SK-N-SH (cell line): Measurements from ENCODE around the gene ATXN2. TPM values are rescaled to one million over a fixed set of nuclear protein-coding genes. Genes with fewer than 3 reads are reported as not detected.

Source experiments
- CTCF ChIA-PET: fragments of 300-600, 350-600 bp; formaldehyde crosslinking; extraction: SDS; loops from one replicate; lab custom pipeline; 2021; lab: Yijun Ruan, JAX
- POLR2A ChIA-PET: fragments of 350-600 bp; sonication (Branson Sonifier 250); formaldehyde crosslinking; extraction: SDS; loops from one replicate; lab custom pipeline; 2020; ENCODE audit warnings: antibody characterized with exemption, inconsistent platforms; lab: Yijun Ruan, JAX
- DNase-seq: peaks from one replicate; pipeline ENCODE4 v3.0.0; 2012
- H2AFZ ChIP-seq: fragments of 200-600 bp; sonication (generic); 2 replicates; pipeline ENCODE4 v1.8.1; 2016; ENCODE audit warnings: antibody characterized with exemption, mild to moderate bottlenecking, low read depth
- H3F3A ChIP-seq: fragments of 200-600 bp; sonication (generic); replicated peaks from 2 replicates; pipeline ENCODE3; 2016; ENCODE audit warnings: antibody characterized with exemption, mild to moderate bottlenecking; ENCODE audit not compliant: insufficient read depth
- H3K27ac ChIP-seq, 2 experiments: fragments of 200-500 bp in 1 of 2; fragments of 200-600 bp in 1 of 2; sonication (Bioruptor generic) in 1 of 2; sonication (generic), shearing (Covaris generic) in 1 of 2; 2 replicates each; pipeline versions ENCODE4 v1.5.1 to v1.6.1; 2014 to 2016; ENCODE audit warnings: low read depth in 2 of 2, inconsistent platforms in 1 of 2, low read length in 1 of 2, mild to moderate bottlenecking in 1 of 2, mixed read lengths in 1 of 2
- H3K27me3 ChIP-seq: fragments of 200-600 bp; sonication (generic), shearing (Covaris generic); 2 replicates; pipeline ENCODE4 v1.6.1; 2016; ENCODE audit warnings: mixed run types; ENCODE audit not compliant: insufficient read depth
- H3K36me3 ChIP-seq, 2 experiments: fragments of 200-500 bp in 1 of 2; fragments of 200-600 bp in 1 of 2; sonication (Bioruptor generic) in 1 of 2; sonication (generic) in 1 of 2; replicated peaks in 1 of 2; 2 replicates each; pipeline versions ENCODE3 to v1.5.1; 2014 to 2016; ENCODE audit warnings: low read length in 1 of 2, mild to moderate bottlenecking in 1 of 2; ENCODE audit not compliant: insufficient read depth in 2 of 2, control insufficient read depth in 1 of 2
- H3K4me1 ChIP-seq, 2 experiments: fragments of 200-500 bp in 1 of 2; fragments of 200-600 bp in 1 of 2; sonication (Bioruptor generic) in 1 of 2; sonication (generic), shearing (Covaris generic) in 1 of 2; 2 replicates each; pipeline versions ENCODE4 v1.5.1 to v1.6.1; 2014 to 2016; ENCODE audit warnings: low read depth in 1 of 2, low read length in 1 of 2, mixed run types in 1 of 2; ENCODE audit not compliant: insufficient read depth in 2 of 2, control insufficient read depth in 1 of 2
- H3K4me2 ChIP-seq: fragments of 200-600 bp; sonication (generic), shearing (Covaris generic); 2 replicates; pipeline ENCODE4 v1.6.1; 2017; ENCODE audit warnings: mixed run types
- H3K4me3 ChIP-seq, 2 experiments: fragments of 200-500 bp in 1 of 2; fragments of 200-600 bp in 1 of 2; sonication (Bioruptor generic) in 1 of 2; sonication (generic), shearing (Covaris generic) in 1 of 2; 2 replicates each; pipeline versions ENCODE4 v1.5.1 to v1.8.1; 2014 to 2016; ENCODE audit warnings: low read depth in 2 of 2, inconsistent platforms in 1 of 2, low read length in 1 of 2, mild to moderate bottlenecking in 1 of 2, mixed read lengths in 1 of 2, moderate library complexity in 1 of 2
- H3K79me2 ChIP-seq: fragments of 200-600 bp; sonication (generic); 2 replicates; pipeline ENCODE4 v1.8.1; 2017; ENCODE audit warnings: mild to moderate bottlenecking; ENCODE audit not compliant: insufficient read depth
- H3K9ac ChIP-seq: fragments of 200-600 bp; sonication (generic); 2 replicates; pipeline ENCODE4 v1.6.1; 2017; ENCODE audit warnings: mixed run types
- H3K9me2 ChIP-seq: fragments of 200-600 bp; sonication (generic); 2 replicates; pipeline ENCODE4 v1.6.1; 2017; ENCODE audit warnings: mixed run types
- H3K9me3 ChIP-seq: fragments of 200-600 bp; sonication (generic); 2 replicates; pipeline ENCODE4 v1.6.1; 2017; ENCODE audit warnings: mixed run types, mild to moderate bottlenecking, moderate library complexity
- H4K20me1 ChIP-seq: fragments of 200-600 bp; sonication (generic); 2 replicates; pipeline ENCODE4 v1.6.1; 2017; ENCODE audit warnings: mild to moderate bottlenecking, mixed run types; ENCODE audit not compliant: insufficient read depth
- CHD2 ChIP-seq: fragments of 150-350 bp; IDR thresholded peaks from 2 replicates; pipeline ENCODE4 v1.6.1; 2018; ENCODE audit warnings: low read length; ENCODE audit not compliant: partially characterized antibody
- CTCF ChIP-seq: fragments of 200-600 bp; sonication (generic); IDR thresholded peaks from 2 replicates; pipeline ENCODE4 v1.6.1; 2017; ENCODE audit warnings: antibody characterized with exemption, mild to moderate bottlenecking, moderate library complexity
- ELF1 ChIP-seq: IDR thresholded peaks from 2 replicates; pipeline ENCODE4 v1.4.0; 2012
- EZH2phosphoT487 ChIP-seq: fragments of 200-600 bp; sonication (generic); IDR thresholded peaks from 2 replicates; pipeline ENCODE4 v1.6.1; 2017; ENCODE audit warnings: low read depth, mixed run types, mild to moderate bottlenecking, antibody characterized with exemption, moderate library complexity, borderline replicate concordance
- FOXJ3 ChIP-seq: sonication (generic); formaldehyde crosslinking; IDR thresholded peaks from 2 replicates; pipeline ENCODE4 v1.5.1; 2020; ENCODE audit warnings: mild to moderate bottlenecking, missing genetic modification reagents
- FOXM1 ChIP-seq: IDR thresholded peaks from 2 replicates; pipeline ENCODE4 v1.4.0; 2012; ENCODE audit warnings: low read depth, mild to moderate bottlenecking
- GATA2 ChIP-seq: sonication (generic); formaldehyde crosslinking; IDR thresholded peaks from 2 replicates; pipeline ENCODE4 v1.5.0; 2020; ENCODE audit warnings: mild to moderate bottlenecking, missing genetic modification reagents
- MEF2A ChIP-seq: IDR thresholded peaks from 2 replicates; pipeline ENCODE4 v1.4.0; 2012; ENCODE audit warnings: low read depth, borderline replicate concordance
- NFIC ChIP-seq: IDR thresholded peaks from 2 replicates; pipeline ENCODE4 v1.4.0; 2012; ENCODE audit warnings: borderline replicate concordance
- NRF1 ChIP-seq: IDR thresholded peaks from 2 replicates; pipeline ENCODE4 v1.6.1; 2012; ENCODE audit warnings: low read depth, mild to moderate bottlenecking, low read length
- POLR2AphosphoS5 ChIP-seq: IDR thresholded peaks from 2 replicates; pipeline ENCODE4 v1.6.1; 2012; ENCODE audit warnings: low read depth, low read length
- RCOR1 ChIP-seq: fragments of 150-350 bp; IDR thresholded peaks from 2 replicates; pipeline ENCODE4 v1.6.1; 2017; ENCODE audit warnings: antibody characterized with exemption, low read length
- RFX5 ChIP-seq: IDR thresholded peaks from 2 replicates; pipeline ENCODE4 v1.6.1; 2012; ENCODE audit warnings: mild to moderate bottlenecking, improper control_type of control experiment, low read length
- TAF1 ChIP-seq: IDR thresholded peaks from 2 replicates; pipeline ENCODE4 v1.6.1; 2012; ENCODE audit warnings: low read depth, mild to moderate bottlenecking, low read length, moderate library complexity, borderline replicate concordance
- TCF12 ChIP-seq: IDR thresholded peaks from 2 replicates; pipeline ENCODE4 v1.4.0; 2012
- USF2 ChIP-seq: fragments of 150-350 bp; IDR thresholded peaks from 2 replicates; pipeline ENCODE4 v1.6.1; 2017; ENCODE audit warnings: antibody characterized with exemption, low read length, low read depth, borderline replicate concordance
- YY1 ChIP-seq: IDR thresholded peaks from 2 replicates; pipeline ENCODE4 v1.4.0; 2012; ENCODE audit warnings: low read depth, mild to moderate bottlenecking
- ZBTB33 ChIP-seq: IDR thresholded peaks from 2 replicates; pipeline ENCODE4 v1.4.0; 2012; ENCODE audit warnings: low read depth, borderline replicate concordance
- WGBS: methylation state at CpG from one replicate; pipeline ENCODE4 v1.1.6; 2017; ENCODE audit warnings: low lambda C conversion rate; 5-methylcytosine and 5-hydroxymethylcytosine counted together
- polyA plus RNA-seq, 3 experiments: library from polyadenylated mRNA; depleted of rRNA; stranded (reverse); fragments of >200 nt; gene quantifications; 2 replicates each; pipeline ENCODE4 v1.2.3, GENCODE V29; 2012

Gene ATXN2
- polyA plus RNA-seq, 1 of the 3 experiments (the other 2 are of a cell fraction) = 35.7 TPM

GRCh38 chr12:111417290-111417689 is 181.8 kb downstream of the ATXN2 start:
- peaks cover 30% of the 10 kb centered on the region for H3F3A ChIP-seq
- POLR2A ChIA-PET = no interaction called here
- H3K36me3 ChIP-seq = peaks cover 3 to 44% of the 10 kb centered on the region in 2 experiments
- H3K79me2 ChIP-seq = peaks cover 100% of the 10 kb centered on the region
- no peak overlapping the region for H3K4me3 ChIP-seq
- no peak overlapping the region for H3K9ac ChIP-seq
- H3K4me2 ChIP-seq = no peak overlapping the region
- H3K4me1 ChIP-seq = peaks cover 8 to 26% of the 10 kb centered on the region in 2 experiments; a peak in 3 of 4 replicates
- CTCF ChIA-PET = no interaction called here
- no peak overlapping the region for H3K27ac ChIP-seq
- peaks cover 75% of the 10 kb centered on the region for H4K20me1 ChIP-seq
- WGBS = 98% methylated on average over 2 of the region's 2 CpGs
- DNase-seq = no peak
- H3K9me2 ChIP-seq = no peaks in the 10 kb centered on the region
- H2AFZ ChIP-seq = no peak overlapping the region
- TF ChIP-seq FOXM1 (no peak), EZH2phosphoT487 (no peak), CHD2 (no peak), YY1 (no peak), NFIC (no peak), RFX5 (no peak), MEF2A (no peak), POLR2AphosphoS5 (no peak), GATA2 (no peak), RCOR1 (no peak), TAF1 (no peak), FOXJ3 (CRISPR knock-in tag) (no peak), NRF1 (no peak), USF2 (no peak), ELF1 (no peak), TCF12 (no peak), CTCF (no peak), ZBTB33 (no peak)
- no peaks in the 10 kb centered on the region for H3K27me3 ChIP-seq
- H3K9me3 ChIP-seq = no peaks in the 10 kb centered on the region
